Uterus (tissue), 4 donors: ENCODE results near the gene GALNT2. TPM values are rescaled to one million over a fixed set of nuclear protein-coding genes. Genes with fewer than 3 reads are reported as not detected.

ENCODE experiments used
- DNase-seq, 2 donors: peaks; one replicate each; pipeline ENCODE4 v3.0.0-alpha.2; 2019 to 2020
- H3K27ac ChIP-seq, 2 donors: fragments of 200-600 bp; sonication (generic); 1 replicate in 1 of 2; 2 replicates in 1 of 2; pipeline ENCODE4 v1.5.1; 2016 to 2018
- H3K27me3 ChIP-seq, 2 donors: fragments of 200-600 bp; sonication (generic); one replicate each; pipeline ENCODE4 v1.5.1; 2018 to 2019; ENCODE audit warnings: control low read depth in 1 of 2
- H3K36me3 ChIP-seq, 2 donors: fragments of 200-600 bp; sonication (generic); one replicate each; pipeline ENCODE4 v1.5.1; 2019; ENCODE audit warnings: control low read depth in 1 of 2
- H3K4me1 ChIP-seq, 2 donors: fragments of 200-600 bp; sonication (generic); one replicate each; pipeline ENCODE4 v1.5.1; 2018 to 2019; ENCODE audit warnings: control low read depth in 1 of 2
- H3K4me3 ChIP-seq, 2 donors: fragments of 200-600 bp; sonication (generic); 1 replicate in 1 of 2; 2 replicates in 1 of 2; pipeline ENCODE4 v1.5.1; 2018 to 2019; ENCODE audit warnings: mild to moderate bottlenecking in 1 of 2
- H3K9me3 ChIP-seq, 2 donors: fragments of 200-600 bp; sonication (generic); one replicate each; pipeline ENCODE4 v1.5.1; 2019; ENCODE audit warnings: control low read depth in 1 of 2
- CTCF ChIP-seq, 4 experiments: fragments of 200-600 bp in 2 of 4; fragments of 450-650 bp in 2 of 4; sonication (generic) in 2 of 4; IDR thresholded peaks; one replicate each; pipeline ENCODE4 v1.5.1; 2016 to 2019; ENCODE audit warnings: antibody characterized with exemption in 4 of 4, mild to moderate bottlenecking in 2 of 4, moderate library complexity in 1 of 4
- POLR2A ChIP-seq, 2 donors: fragments of 450-650 bp; IDR thresholded peaks; one replicate each; pipeline ENCODE4 v1.6.1; 2016; ENCODE audit warnings: antibody characterized with exemption in 2 of 2, mild to moderate bottlenecking in 1 of 2, moderate library complexity in 1 of 2
- intact Hi-C: fragments of 100-400 bp; cut with DNase I; formaldehyde crosslinking; loops from one replicate; pipeline ENCODE4 v1.15.1; 2023; ENCODE audit warnings: low total_unique reads
- total RNA-seq, 4 donors: library from RNA; depleted of rRNA in 3 of 4; stranded (reverse); fragments of >200 nt in 3 of 4; gene quantifications; one replicate each; pipeline versions ENCODE4 v1.1.0 to v1.2.4, GENCODE V29; 2014 to 2023
- donor health status: DM: yes; HTN: yes; CAD: no.

Gene GALNT2
- total RNA-seq, 4 donors from 2014 or later = 13.6 to 51.6 (median 39.6) TPM

DNA sequence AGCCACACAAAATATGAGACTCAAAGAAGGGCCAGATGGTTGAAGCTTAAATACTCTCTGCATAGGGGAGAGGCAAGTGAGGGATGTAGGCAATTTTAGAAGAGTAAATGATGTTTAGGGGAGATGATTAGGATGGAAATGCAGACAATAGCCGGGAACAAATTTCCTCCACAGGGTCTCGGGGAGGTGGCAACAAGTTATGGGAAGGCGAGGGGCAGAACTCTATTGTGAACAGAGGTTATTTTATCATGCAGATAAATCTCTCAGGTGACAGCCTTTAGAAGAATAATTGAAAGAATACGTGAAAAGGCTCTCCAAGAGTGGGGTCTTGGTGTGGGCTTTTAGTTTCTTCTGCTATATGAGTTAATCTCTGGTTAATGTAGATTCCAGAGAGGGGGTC is 166.7 kb downstream of the GALNT2 start:
- no peak for DNase-seq
- no peak for TF ChIP-seq POLR2A (IDR thresholded peaks at IDR 0.05)
- TF ChIP-seq CTCF (IDR thresholded peaks at IDR 0.05) = no peak
- no peaks in the 10 kb centered on the region for H3K27me3 ChIP-seq
- H3K4me3 ChIP-seq = no peak overlapping the region
- H3K4me1 ChIP-seq = no peaks in the 10 kb centered on the region
- H3K27ac ChIP-seq = no peak overlapping the region
- intact Hi-C loops = no loop called here
- H3K9me3 ChIP-seq = no peaks in the 10 kb centered on the region
- H3K36me3 ChIP-seq = no peaks in the 10 kb centered on the region

GRCh38 chr1:230235876-230236275 is 168.8 kb downstream of the GALNT2 start:
- Histone ChIP-seq H3K27me3 (no peaks in the 10 kb centered on the region), H3K4me1 (no peaks in the 10 kb centered on the region), H3K27ac (no peak overlapping the region), H3K36me3 (no peaks in the 10 kb centered on the region), H3K9me3 (no peaks in the 10 kb centered on the region), H3K4me3 (no peak overlapping the region)
- intact Hi-C loops = no loop called here
- TF ChIP-seq POLR2A (IDR thresholded peaks at IDR 0.05) (no peak), CTCF (IDR thresholded peaks at IDR 0.05) (no peak)
- DNase-seq = no peak

GRCh38 chr1:230236301-230237008 is 169.4 kb downstream of the GALNT2 start:
- Histone ChIP-seq H3K27ac (no peak overlapping the region), H3K36me3 (no peaks in the 10 kb centered on the region), H3K9me3 (no peaks in the 10 kb centered on the region), H3K27me3 (no peaks in the 10 kb centered on the region), H3K4me1 (no peaks in the 10 kb centered on the region), H3K4me3 (no peak overlapping the region)
- intact Hi-C loops = no loop called here
- TF ChIP-seq POLR2A (IDR thresholded peaks at IDR 0.05) (no peak), CTCF (IDR thresholded peaks at IDR 0.05) (no peak)
- no peak for DNase-seq

DNA sequence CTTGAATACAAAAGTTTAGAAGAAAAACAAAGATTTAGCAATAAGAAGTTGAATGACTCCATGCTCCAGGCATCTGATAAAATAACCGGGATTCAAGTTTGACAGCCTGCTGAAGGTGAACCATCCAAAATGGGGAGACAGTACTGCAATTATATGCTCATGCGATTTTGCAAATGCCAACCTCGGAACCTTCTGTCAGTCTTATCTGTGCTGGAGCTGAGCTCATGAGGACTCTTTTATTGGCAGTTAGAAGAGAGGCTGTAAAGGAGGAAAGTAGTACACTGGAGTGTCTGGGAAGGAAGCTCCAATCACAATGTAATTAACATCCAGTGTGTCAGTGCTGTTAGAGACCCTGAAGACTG is 170.0 kb downstream of the GALNT2 start:
- intact Hi-C loops = no loop called here
- H3K27ac ChIP-seq = no peak overlapping the region
- H3K9me3 ChIP-seq = no peaks in the 10 kb centered on the region
- no peak for DNase-seq
- H3K4me1 ChIP-seq = no peaks in the 10 kb centered on the region
- no peak for TF ChIP-seq CTCF (IDR thresholded peaks at IDR 0.05)
- TF ChIP-seq POLR2A (IDR thresholded peaks at IDR 0.05) = no peak
- no peak overlapping the region for H3K4me3 ChIP-seq
- H3K27me3 ChIP-seq = no peaks in the 10 kb centered on the region
- no peaks in the 10 kb centered on the region for H3K36me3 ChIP-seq

DNA sequence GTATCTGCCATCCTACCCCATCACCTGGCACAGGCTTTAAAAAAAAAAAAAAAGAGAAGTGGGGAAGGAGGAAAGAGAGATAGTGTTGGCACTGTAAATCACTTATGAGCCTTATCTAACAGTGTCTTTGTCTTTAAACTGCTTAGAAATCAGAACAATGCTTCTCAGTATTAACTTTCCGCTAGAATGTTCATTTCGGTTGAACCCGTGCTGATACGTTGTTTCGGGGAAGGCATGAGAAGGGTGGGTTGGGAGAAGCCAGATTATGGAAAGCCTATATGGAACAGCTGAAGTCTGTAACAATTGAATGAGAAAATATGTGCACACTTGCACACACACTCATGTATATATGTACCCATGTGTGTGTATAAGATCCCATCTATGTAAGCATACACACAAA is 170.8 kb downstream of the GALNT2 start:
- Histone ChIP-seq H3K36me3 (no peaks in the 10 kb centered on the region), H3K4me1 (no peaks in the 10 kb centered on the region), H3K27ac (no peak overlapping the region), H3K27me3 (no peaks in the 10 kb centered on the region), H3K4me3 (no peak overlapping the region), H3K9me3 (no peaks in the 10 kb centered on the region)
- intact Hi-C loops = no loop called here
- TF ChIP-seq CTCF (IDR thresholded peaks at IDR 0.05) (no peak), POLR2A (IDR thresholded peaks at IDR 0.05) (no peak)
- DNase-seq = no peak
